Stimulated activated effector memory CD8-positive, alpha-beta T cell treated with anti-CD3 and anti-CD28 coated beads, Interleukin-12 subunit alpha, Interleukin-12 subunit beta, amount 100 ng/mL, for 72 hours (primary cell): ENCODE data around the gene GAS2L2.

Experiments used
- ATAC-seq: fragments of 150-1000 bp; cut with Tn5 transposase; 2 replicates; pipeline ENCODE4 v1.10.0; 2021
- DNase-seq, 2 donors: peaks; one replicate each; pipeline ENCODE4 v3.0.0; 2021 to 2022; ENCODE audit warnings: low spot score in 2 of 2
- H3K27ac Mint-ChIP-seq: one replicate; pipeline ENCODE4 v1.8.0; 2022; ENCODE audit warnings: mild to moderate bottlenecking, mixed read lengths
- H3K36me3 Mint-ChIP-seq: one replicate; pipeline ENCODE4 v1.8.0; 2022; ENCODE audit warnings: mild to moderate bottlenecking, mixed read lengths
- H3K4me1 Mint-ChIP-seq: one replicate; pipeline ENCODE4 v1.8.0; 2022; ENCODE audit warnings: mixed read lengths
- H3K4me3 Mint-ChIP-seq: one replicate; pipeline ENCODE4 v1.8.0; 2022; ENCODE audit warnings: mild to moderate bottlenecking, mixed read lengths
- H3K9me3 Mint-ChIP-seq: one replicate; pipeline ENCODE4 v1.8.0; 2022; ENCODE audit warnings: mixed read lengths

Gene GAS2L2

DNA sequence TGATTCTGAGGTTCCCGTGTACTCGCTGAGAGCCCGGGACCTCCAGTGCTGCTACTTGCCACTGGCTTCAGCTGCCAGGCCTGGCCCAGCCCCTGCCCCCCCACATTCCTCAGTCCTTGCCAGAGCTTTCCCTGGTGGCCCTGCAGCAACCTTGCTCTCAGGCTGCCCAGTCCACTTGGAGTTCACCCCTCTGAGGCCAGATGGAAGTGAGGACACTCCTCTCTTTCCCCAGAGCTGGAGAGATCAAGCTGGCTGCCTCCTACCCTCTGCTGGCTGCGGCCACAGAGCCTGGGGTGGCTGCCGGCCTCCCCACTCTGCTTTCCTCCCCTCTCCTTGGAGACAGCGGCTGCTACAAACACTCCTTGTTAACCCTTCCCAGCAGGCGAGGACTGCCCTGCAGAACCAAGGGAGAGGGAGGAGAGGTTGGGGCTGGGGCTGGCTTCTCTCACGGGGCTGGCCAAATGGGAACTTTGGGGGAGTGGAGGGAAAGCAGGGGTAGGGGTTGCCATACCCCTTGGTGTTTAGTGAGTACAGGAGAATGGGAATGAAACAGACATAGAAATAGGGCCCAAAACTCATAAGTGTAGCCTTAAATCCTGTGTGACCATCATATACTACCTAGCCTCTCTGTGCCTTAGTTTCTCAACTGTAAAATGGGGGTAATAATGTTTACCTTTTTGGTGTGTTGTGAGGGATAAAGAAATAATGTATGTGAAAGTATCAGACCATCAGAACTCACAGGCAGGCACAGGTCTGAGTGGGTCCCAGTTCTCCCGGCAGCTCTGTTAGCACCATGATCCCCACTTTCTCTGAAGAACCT lies at the start of gene GAS2L2:
Gene GAS2L2, minus strand, starts transcription at position 295 of the 820 bp plus-strand sequence. CDS start 389 bp downstream, outside the sequence.
- ATAC-seq = no peak
- DNase-seq = no peak
- no peak within 1 kb of the TSS for H3K4me3 Mint-ChIP-seq
- no peaks in the 10 kb centered on the region for H3K36me3 Mint-ChIP-seq
- H3K4me1 Mint-ChIP-seq = peaks cover 31% of the 10 kb centered on the region
- H3K27ac Mint-ChIP-seq = no peak within 1 kb of the TSS
- no peaks in the 10 kb centered on the region for H3K9me3 Mint-ChIP-seq

GRCh38 chr17:35801583-35802224 lies 48.7 kb upstream of the GAS2L2 start:
- DNase-seq (no peak), ATAC-seq (no peak)
- Mint-ChIP-seq H3K9me3 (no peaks in the 10 kb centered on the region), H3K36me3 (no peaks in the 10 kb centered on the region), H3K4me3 (no peak overlapping the region), H3K4me1 (peaks cover 15% of the 10 kb centered on the region), H3K27ac (no peak overlapping the region)

GRCh38 chr17:35799942-35800341 lies 46.9 kb upstream of the GAS2L2 start:
- H3K4me3 Mint-ChIP-seq = no peak overlapping the region
- H3K36me3 Mint-ChIP-seq = no peaks in the 10 kb centered on the region
- no peak overlapping the region for H3K27ac Mint-ChIP-seq
- DNase-seq (no peak), ATAC-seq (no peak)
- H3K4me1 Mint-ChIP-seq = peaks cover 10% of the 10 kb centered on the region
- no peaks in the 10 kb centered on the region for H3K9me3 Mint-ChIP-seq

- H3K4me3 Mint-ChIP-seq = no peak overlapping the region
- no peaks in the 10 kb centered on the region for H3K9me3 Mint-ChIP-seq
- peak in 1 of 2 donors; percentile 44 for DNase-seq
- no peaks in the 10 kb centered on the region for H3K4me1 Mint-ChIP-seq
- H3K36me3 Mint-ChIP-seq = no peaks in the 10 kb centered on the region
- no peak for ATAC-seq
- no peak overlapping the region for H3K27ac Mint-ChIP-seq
These were observed 44.9 kb upstream of the GAS2L2 start for GRCh38 chr17:35797918-35798317.

DNA sequence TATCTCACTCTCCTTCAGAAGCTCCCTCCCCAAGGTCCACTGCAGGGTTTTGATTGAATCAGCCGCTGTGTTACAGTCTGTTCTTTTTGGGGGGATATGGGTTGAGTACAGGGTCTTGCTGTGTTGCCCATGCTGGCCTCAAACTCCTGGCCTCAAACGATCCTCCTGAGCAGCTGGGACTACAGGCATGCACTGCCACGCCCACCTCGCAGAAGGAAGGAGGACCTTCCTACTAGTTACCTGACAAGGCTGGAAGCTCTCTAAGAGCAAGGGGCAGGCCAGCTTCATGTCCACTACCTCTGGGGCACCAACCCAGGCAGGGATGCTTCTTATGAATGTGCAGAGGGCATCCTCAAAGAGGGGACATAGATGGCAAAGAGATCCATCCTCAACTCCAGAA lies 44.3 kb upstream of the GAS2L2 start:
- no peaks in the 10 kb centered on the region for H3K36me3 Mint-ChIP-seq

GRCh38 chr17:35796942-35797341 lies 43.9 kb upstream of the GAS2L2 start:
- Mint-ChIP-seq H3K9me3 (no peaks in the 10 kb centered on the region), H3K36me3 (no peaks in the 10 kb centered on the region), H3K4me1 (no peaks in the 10 kb centered on the region), H3K27ac (no peak overlapping the region), H3K4me3 (no peak overlapping the region)
- ATAC-seq = no peak
- peak in 1 of 2 donors; percentile 37 for DNase-seq

More for the DNA sequence above, 44.3 kb upstream of the GAS2L2 start:
- no peak overlapping the region for H3K27ac Mint-ChIP-seq
- H3K4me1 Mint-ChIP-seq = no peaks in the 10 kb centered on the region
- H3K9me3 Mint-ChIP-seq = no peaks in the 10 kb centered on the region
- no peak for ATAC-seq
- H3K4me3 Mint-ChIP-seq = no peak overlapping the region
- DNase-seq = peak in 1 of 2 donors; percentile 41

- no peaks in the 10 kb centered on the region for H3K4me1 Mint-ChIP-seq
- ATAC-seq (no peak), DNase-seq (no peak)
- H3K9me3 Mint-ChIP-seq = no peaks in the 10 kb centered on the region
- no peak overlapping the region for H3K27ac Mint-ChIP-seq
- no peaks in the 10 kb centered on the region for H3K36me3 Mint-ChIP-seq
- peak overlapping the region; percentile 68 for H3K4me3 Mint-ChIP-seq
These were observed 42.8 kb upstream of the GAS2L2 start for GRCh38 chr17:35795871-35796265.

DNA sequence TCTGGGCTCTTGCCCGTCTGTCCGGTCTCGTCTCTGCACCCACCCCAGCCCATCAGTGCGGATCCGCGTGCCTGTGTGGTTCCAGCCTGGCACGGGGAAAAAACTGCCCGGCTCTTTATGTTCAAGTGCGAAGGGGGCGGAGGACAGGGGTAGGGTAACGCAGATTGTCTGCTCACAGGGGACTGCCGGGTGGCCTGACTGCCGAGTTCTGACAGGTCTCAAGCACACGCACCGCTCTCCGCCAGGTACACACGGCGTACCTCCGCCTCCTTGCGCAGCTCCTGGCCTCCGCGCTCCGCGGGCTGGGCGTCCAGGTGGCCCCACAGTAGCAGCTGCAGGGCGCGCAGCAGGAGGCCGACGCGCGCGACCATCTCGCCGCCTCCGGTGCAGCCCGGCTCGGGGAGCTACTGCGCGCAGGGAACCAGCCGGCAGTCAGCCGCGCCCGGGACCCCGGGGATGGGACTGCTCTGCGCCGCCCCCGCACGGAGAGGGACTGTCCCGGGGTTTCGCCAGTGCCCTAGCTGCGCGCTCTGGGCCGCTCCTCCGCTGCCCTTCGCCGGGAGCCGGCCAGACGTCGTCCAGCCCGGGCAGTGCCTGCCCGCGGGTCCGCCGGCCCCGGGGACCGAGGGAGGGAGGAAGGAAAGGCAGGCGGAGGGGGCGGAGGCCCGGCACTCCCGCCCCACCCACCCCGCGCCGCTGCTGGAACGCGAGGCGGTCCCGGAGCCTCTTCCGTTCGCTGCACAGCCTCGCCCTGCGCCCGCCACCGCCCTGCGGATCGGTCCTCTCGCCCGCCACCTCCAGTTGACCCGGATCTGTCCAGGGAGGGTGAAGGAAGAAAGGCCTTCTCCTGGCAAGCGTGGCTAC lies 42.2 kb upstream of the GAS2L2 start, which contains the start of gene MMP28:
Gene MMP28, minus strand, starts transcription at position 635 of the 864 bp plus-strand sequence. Its CDS starts 264 bp downstream, at position 371.
- Mint-ChIP-seq H3K4me3 (peak within 1 kb of the TSS; percentile 68), H3K27ac (no peak within 1 kb of the TSS), H3K36me3 (no peaks in the 10 kb centered on the region), H3K9me3 (no peaks in the 10 kb centered on the region), H3K4me1 (no peaks in the 10 kb centered on the region)
- ATAC-seq (peak; percentile 82), DNase-seq (peak; percentile 40 to 65)

DNA sequence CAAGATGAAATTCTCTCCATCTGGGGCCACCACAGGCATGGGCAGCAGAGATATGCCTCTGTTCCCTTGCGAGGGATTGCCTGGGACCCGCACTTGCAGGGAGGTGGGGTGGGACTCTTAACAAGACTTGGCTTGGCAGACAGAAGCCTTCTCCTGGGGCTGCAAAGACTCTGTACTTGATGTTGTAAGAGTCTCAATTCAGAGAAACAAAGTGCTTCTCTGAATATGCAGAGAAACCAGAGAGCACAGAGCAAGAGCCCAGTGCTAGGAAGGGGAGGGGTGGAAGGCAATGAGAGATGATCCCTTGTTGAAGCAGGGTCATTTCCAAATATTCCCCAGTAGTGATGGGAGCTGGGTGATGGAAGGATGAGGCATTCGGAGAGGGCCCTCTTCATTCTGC lies 40.2 kb upstream of the GAS2L2 start:
- ATAC-seq = no peak
- no peak overlapping the region for H3K4me3 Mint-ChIP-seq
- H3K27ac Mint-ChIP-seq = no peak overlapping the region
- no peak for DNase-seq
- no peaks in the 10 kb centered on the region for H3K9me3 Mint-ChIP-seq
- no peaks in the 10 kb centered on the region for H3K36me3 Mint-ChIP-seq
- no peaks in the 10 kb centered on the region for H3K4me1 Mint-ChIP-seq

GRCh38 chr17:35791681-35792350 lies 38.8 kb upstream of the GAS2L2 start:
- Mint-ChIP-seq H3K36me3 (no peaks in the 10 kb centered on the region), H3K9me3 (no peaks in the 10 kb centered on the region), H3K4me3 (no peak overlapping the region), H3K4me1 (no peaks in the 10 kb centered on the region), H3K27ac (no peak overlapping the region)
- ATAC-seq (no peak), DNase-seq (no peak)

GRCh38 chr17:35790841-35791240 lies 37.8 kb upstream of the GAS2L2 start:
- ATAC-seq (no peak), DNase-seq (no peak)
- Mint-ChIP-seq H3K4me1 (no peaks in the 10 kb centered on the region), H3K27ac (no peak overlapping the region), H3K36me3 (no peaks in the 10 kb centered on the region), H3K9me3 (no peaks in the 10 kb centered on the region), H3K4me3 (no peak overlapping the region)

- peak; percentile 63 for ATAC-seq
- Mint-ChIP-seq H3K4me3 (no peak overlapping the region), H3K36me3 (no peaks in the 10 kb centered on the region), H3K4me1 (no peaks in the 10 kb centered on the region), H3K9me3 (no peaks in the 10 kb centered on the region), H3K27ac (no peak overlapping the region)
- no peak for DNase-seq
These were observed 35.7 kb upstream of the GAS2L2 start for GRCh38 chr17:35788477-35789368.

DNA sequence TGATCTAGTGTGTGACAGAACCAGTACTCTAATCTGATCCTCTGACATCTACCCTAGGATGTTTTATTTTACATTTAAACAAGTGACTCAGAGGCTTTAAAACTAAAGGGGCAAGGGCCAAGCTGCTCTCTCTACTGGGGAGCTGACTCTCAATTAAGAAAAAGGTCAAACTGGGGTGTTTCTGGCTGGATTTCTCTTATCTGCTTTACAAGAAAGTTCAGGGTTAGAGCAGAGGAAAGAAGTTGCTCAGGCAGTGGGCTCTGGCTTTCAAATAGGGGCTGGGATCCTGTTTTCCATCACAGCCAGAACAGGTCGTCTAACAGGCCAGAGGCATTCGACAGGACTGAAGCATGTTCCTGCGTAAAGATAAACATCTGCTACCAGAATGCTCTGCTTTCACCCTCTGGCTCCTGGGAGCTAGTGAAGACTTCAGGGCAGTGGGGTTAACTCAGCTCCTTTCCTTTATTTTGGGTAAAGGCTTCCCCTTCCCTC lies 33.9 kb upstream of the GAS2L2 start:
- no peak overlapping the region for H3K27ac Mint-ChIP-seq
- ATAC-seq (no peak), DNase-seq (no peak)
- H3K36me3 Mint-ChIP-seq = no peaks in the 10 kb centered on the region
- no peaks in the 10 kb centered on the region for H3K9me3 Mint-ChIP-seq
- H3K4me3 Mint-ChIP-seq = no peak overlapping the region
- H3K4me1 Mint-ChIP-seq = no peaks in the 10 kb centered on the region

DNA sequence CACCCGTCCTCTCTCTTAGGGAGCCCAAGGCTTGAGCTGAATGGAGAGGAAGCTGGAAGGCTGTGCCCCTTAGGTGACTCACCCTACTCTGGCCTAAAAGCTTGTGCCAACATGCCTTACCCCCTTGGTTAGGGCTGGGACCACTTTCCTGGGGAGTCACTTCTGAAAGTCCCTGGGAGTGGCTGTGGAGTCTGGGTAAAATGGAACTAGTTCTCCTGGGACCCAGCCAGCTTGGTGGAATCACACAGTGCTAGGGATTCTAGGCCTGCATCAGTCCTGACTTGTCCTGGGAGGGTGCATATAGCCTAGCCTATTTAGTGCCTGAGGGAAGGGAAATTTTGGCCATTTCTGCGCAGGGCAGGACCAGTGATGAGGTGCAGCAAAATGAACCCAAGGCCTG lies 31.9 kb upstream of the GAS2L2 start:
- no peak overlapping the region for H3K27ac Mint-ChIP-seq

More for the DNA sequence above, 31.9 kb upstream of the GAS2L2 start:
- H3K4me3 Mint-ChIP-seq = no peak overlapping the region
- ATAC-seq = no peak
- no peaks in the 10 kb centered on the region for H3K9me3 Mint-ChIP-seq
- no peaks in the 10 kb centered on the region for H3K36me3 Mint-ChIP-seq
- no peak for DNase-seq
- no peaks in the 10 kb centered on the region for H3K4me1 Mint-ChIP-seq
